ENCODE data around the gene SMARCD3. TPM values are rescaled to one million over a fixed set of nuclear protein-coding genes. Genes with fewer than 3 reads are reported as not detected.

Gene SMARCD3
- total and polyA plus RNA-seq, 2 of the 4 experiments (the other 2 are of a cell fraction) = 37.5 to 48.5 TPM

GRCh38 chr7:151254851-151255250 lies 6.4 kb upstream of the SMARCD3 start:
- no peak overlapping the region for H2BK20ac ChIP-seq (ENCODE audit: low read depth, low read length)
- no peak for ATAC-seq (ENCODE audit: low read depth)
- no peak overlapping the region for H3K18ac ChIP-seq (ENCODE audit: low read depth, low read length)
- no peak overlapping the region for H4K8ac ChIP-seq (ENCODE audit: low read depth in 2 of 2, low read length in 2 of 2)
- no peak overlapping the region; the same call in 1 of the 2 replicates for H3K23ac ChIP-seq (ENCODE audit: low read depth, low read length)
- H2AFZ ChIP-seq (replicated peaks; ENCODE audit: low read length, poor library complexity) = no peak overlapping the region
- H3K27ac ChIP-seq (ENCODE audit: insufficient read depth, low read length) = no peak overlapping the region
- H3K9me3 ChIP-seq (ENCODE audit: control insufficient read depth, insufficient read depth, low read length) = no peaks in the 10 kb centered on the region
- in situ Hi-C loops (cut with MboI; ENCODE audit: low sequenced_read_pairs) = no loop called here
- no peaks in the 10 kb centered on the region for H4K20me1 ChIP-seq (ENCODE audit: insufficient read depth, low read length)
- no peak overlapping the region for H3K9ac ChIP-seq (ENCODE audit: low read depth, low read length)
- no peak overlapping the region for H2BK5ac ChIP-seq (ENCODE audit: low read depth, low read length, poor library complexity, severe bottlenecking)
- intact Hi-C loops (cut with micrococcal nuclease) = no loop called here
- peaks cover 5 to 26% of the 10 kb centered on the region in 2 experiments; a peak in 2 of 4 replicates for H3K79me1 ChIP-seq (ENCODE audit: low read depth in 1 of 2, low read length in 2 of 2)
- H3K56ac ChIP-seq (ENCODE audit: extremely low read depth, insufficient read depth, low read length) = no peak overlapping the region
- H2AK5ac ChIP-seq (ENCODE audit: low read depth, low read length) = no peak overlapping the region
- H3K4ac ChIP-seq (ENCODE audit: low read depth, low read length) = no peak overlapping the region
- dilution Hi-C loops (cut with HindIII; ENCODE audit: low sequenced_read_pairs, unreplicated experiment) = no loop called here
- no peak overlapping the region for H4K5ac ChIP-seq (ENCODE audit: low read depth, low read length)
- 78% methylated on average over 7 of the region's 11 CpGs; no CpG with 5 or more reads in 1 of the 2 experiments for WGBS, 2 experiments (ENCODE audit: extremely low coverage in 2 of 2, insufficient read length in 1 of 2)
- DNase-seq = no peak
- peaks cover 15% of the 10 kb centered on the region for H3K4me1 ChIP-seq (ENCODE audit: control insufficient read depth, insufficient read depth, low read length)
- TF ChIP-seq NFE2L2 (IDR thresholded peaks at IDR 0.05; ENCODE audit: low read depth, low read length) = no peak
- TF ChIP-seq SMC3 (IDR thresholded peaks at IDR 0.05; ENCODE audit: low read depth, low read length) = no peak
- TF ChIP-seq CEBPB (IDR thresholded peaks at IDR 0.05; ENCODE audit: low read depth, low read length) = no peak
- TF ChIP-seq CHD1 (IDR thresholded peaks at IDR 0.05; ENCODE audit: low read depth, low read length) = no peak
- no peak for TF ChIP-seq BHLHE40 (IDR thresholded peaks at IDR 0.05; ENCODE audit: low read depth, low read length)
- no peak overlapping the region for H2BK15ac ChIP-seq (ENCODE audit: low read depth, low read length)
- no peak overlapping the region for H2BK120ac ChIP-seq (ENCODE audit: low read depth, low read length)
- H3K14ac ChIP-seq (replicated peaks; ENCODE audit: low read depth, low read length) = no peak overlapping the region
- no peak overlapping the region for H2AK9ac ChIP-seq (replicated peaks; ENCODE audit: low read depth, low read length, poor library complexity)
- peaks cover 10% of the 10 kb centered on the region for H3K9me1 ChIP-seq (ENCODE audit: insufficient read depth, low read length)
- H3K4me3 ChIP-seq (ENCODE audit: insufficient read depth, low read depth, low read length) = no peak overlapping the region
- ChIA-PET POLR2A (ENCODE audit: unreplicated experiment) (no interaction called here), CTCF (no interaction called here)
- H3K36me3 ChIP-seq (ENCODE audit: control insufficient read depth, insufficient read depth, low read length) = no peaks in the 10 kb centered on the region
- no peak overlapping the region for H3K4me2 ChIP-seq (ENCODE audit: low read depth, low read length)
- no peak overlapping the region for H4K91ac ChIP-seq (ENCODE audit: insufficient read depth, low read depth, low read length)
- BruUV-seq (replicated peaks) = no TSS peak
- H3K27me3 ChIP-seq (ENCODE audit: control insufficient read depth, insufficient read depth, low read length) = peaks cover 12% of the 10 kb centered on the region
